Measurements from ENCODE around the gene NR4A1.

DNA sequence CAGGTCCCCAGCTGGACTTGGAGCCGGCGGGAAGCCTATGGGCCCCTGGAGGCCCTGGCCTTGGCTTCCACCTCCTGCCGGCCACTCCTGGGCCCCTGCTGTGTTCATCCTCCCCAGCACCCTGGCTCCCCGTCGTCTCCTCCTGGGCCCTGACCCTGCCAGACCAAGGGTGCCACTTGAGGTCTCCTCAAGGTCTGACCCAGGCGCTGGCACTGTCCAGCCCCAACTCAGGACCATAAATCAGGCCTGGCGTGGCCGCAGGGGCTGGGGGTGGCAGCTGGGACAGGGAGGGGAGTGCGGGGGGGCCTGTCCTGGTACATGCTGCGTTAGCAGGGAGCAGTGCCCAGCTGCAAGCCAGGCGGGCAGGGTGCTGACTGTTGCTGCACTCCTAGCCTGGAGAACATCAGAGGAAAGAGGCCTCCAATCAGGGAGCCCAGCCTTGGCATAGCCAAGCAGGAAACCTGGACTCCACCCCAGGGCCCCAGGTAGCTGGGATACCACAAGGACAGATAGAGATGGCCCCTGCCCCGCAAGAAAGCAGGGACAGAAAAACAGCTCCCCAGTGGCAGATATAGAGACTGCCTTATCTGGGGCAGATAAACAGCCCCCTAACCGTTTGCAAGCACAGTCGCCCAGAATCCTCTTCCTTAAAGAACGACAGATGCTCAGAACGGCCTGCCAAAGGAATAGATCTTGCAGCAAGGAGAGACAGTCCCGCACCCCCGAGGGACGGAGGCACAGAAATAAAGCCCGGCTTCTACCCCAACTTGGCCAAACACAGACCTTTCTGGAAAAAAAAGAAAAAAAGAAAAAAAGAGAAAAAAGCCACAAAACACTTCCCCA, 12.1 kb downstream of the NR4A1 start:
- TF ChIP-seq CTCF (IDR thresholded peaks at IDR 0.05): no peak
- no peak for TF ChIP-seq EP300 (IDR thresholded peaks at IDR 0.05)
